ENCODE data around the gene OPCML.

GRCh38 chr11:132540581-132540980 is 991.7 kb downstream of the OPCML start:
- TF ChIP-seq, protein P1, sequence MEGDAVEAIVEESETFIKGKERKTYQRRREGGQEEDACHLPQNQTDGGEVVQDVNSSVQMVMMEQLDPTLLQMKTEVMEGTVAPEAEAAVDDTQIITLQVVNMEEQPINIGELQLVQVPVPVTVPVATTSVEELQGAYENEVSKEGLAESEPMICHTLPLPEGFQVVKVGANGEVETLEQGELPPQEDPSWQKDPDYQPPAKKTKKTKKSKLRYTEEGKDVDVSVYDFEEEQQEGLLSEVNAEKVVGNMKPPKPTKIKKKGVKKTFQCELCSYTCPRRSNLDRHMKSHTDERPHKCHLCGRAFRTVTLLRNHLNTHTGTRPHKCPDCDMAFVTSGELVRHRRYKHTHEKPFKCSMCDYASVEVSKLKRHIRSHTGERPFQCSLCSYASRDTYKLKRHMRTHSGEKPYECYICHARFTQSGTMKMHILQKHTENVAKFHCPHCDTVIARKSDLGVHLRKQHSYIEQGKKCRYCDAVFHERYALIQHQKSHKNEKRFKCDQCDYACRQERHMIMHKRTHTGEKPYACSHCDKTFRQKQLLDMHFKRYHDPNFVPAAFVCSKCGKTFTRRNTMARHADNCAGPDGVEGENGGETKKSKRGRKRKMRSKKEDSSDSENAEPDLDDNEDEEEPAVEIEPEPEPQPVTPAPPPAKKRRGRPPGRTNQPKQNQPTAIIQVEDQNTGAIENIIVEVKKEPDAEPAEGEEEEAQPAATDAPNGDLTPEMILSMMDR (conservative IDR thresholded peaks at IDR 0.05 in 1 of 2, IDR thresholded peaks at IDR 0.05 in 1 of 2; ENCODE audit: low read depth in 1 of 2, low read length in 2 of 2): no peak
- TF ChIP-seq EZH2 (IDR thresholded peaks at IDR 0.05; ENCODE audit: low read length, missing control alignments): no peak
